Measurements from ENCODE around the gene B3GNT3.

- TF ChIP-seq CTCF (IDR thresholded peaks at IDR 0.05): no peak
- no peak for TF ChIP-seq POLR2A (IDR thresholded peaks at IDR 0.05)
Observed at GRCh38 chr19:17854061-17854460, 59.1 kb downstream of the B3GNT3 start.
